NCI-H524 treated with DMSO at 0.1 percent for 48 hours (cell line): ENCODE data around the gene SCG5.

Experiments used
- DNase-seq: peaks from one replicate; lab custom pipeline; 2025; lab: John Stamatoyannopoulos, UW

SCG5 gene

GRCh38 chr15:32659340-32660155 is 18.0 kb downstream of the SCG5 start:
- DNase-seq = no peak

- no peak for DNase-seq
Observed at GRCh38 chr15:32663671-32664070, 22.2 kb downstream of the SCG5 start.

- DNase-seq = no peak
Observed at GRCh38 chr15:32664796-32665195, 23.3 kb downstream of the SCG5 start.

- no peak for DNase-seq
Observed at GRCh38 chr15:32667321-32667720, 25.8 kb downstream of the SCG5 start.

GRCh38 chr15:32668942-32669341 is 27.4 kb downstream of the SCG5 start:
- no peak for DNase-seq

- no peak for DNase-seq
Observed at GRCh38 chr15:32669896-32670611, 28.5 kb downstream of the SCG5 start.

GRCh38 chr15:32670623-32671022 is 29.1 kb downstream of the SCG5 start:
- DNase-seq = no peak

- no peak for DNase-seq
Observed at GRCh38 chr15:32671339-32672325, 30.1 kb downstream of the SCG5 start.

GRCh38 chr15:32674681-32675080 is 33.2 kb downstream of the SCG5 start:
- no peak for DNase-seq

- DNase-seq = no peak
Observed at GRCh38 chr15:32675466-32675865, 34.0 kb downstream of the SCG5 start.

- peak; percentile 41 for DNase-seq
Observed at GRCh38 chr15:32676169-32676568, 34.7 kb downstream of the SCG5 start.

GRCh38 chr15:32677238-32677750 is 35.8 kb downstream of the SCG5 start:
- DNase-seq = no peak

GRCh38 chr15:32679298-32679690 is 37.8 kb downstream of the SCG5 start:
- DNase-seq = no peak

GRCh38 chr15:32682569-32682968 is 41.1 kb downstream of the SCG5 start:
- DNase-seq = no peak

- DNase-seq = no peak
Observed at GRCh38 chr15:32682977-32683630, 41.6 kb downstream of the SCG5 start.

- no peak for DNase-seq
Observed at GRCh38 chr15:32683906-32684584, 42.5 kb downstream of the SCG5 start.

GRCh38 chr15:32685576-32685975 is 44.1 kb downstream of the SCG5 start:
- no peak for DNase-seq

GRCh38 chr15:32687556-32687955 is 46.0 kb downstream of the SCG5 start:
- DNase-seq = no peak

- no peak for DNase-seq
Observed at GRCh38 chr15:32688151-32688639, 46.7 kb downstream of the SCG5 start.

GRCh38 chr15:32690941-32691688 is 49.6 kb downstream of the SCG5 start:
- DNase-seq = no peak
